ENCODE measurements around the gene HERC2. TPM values are rescaled to one million over a fixed set of nuclear protein-coding genes. Genes with fewer than 3 reads are reported as not detected.
"Not testable (repeated sequence)": the region's sequence is repeated elsewhere in the genome, so short reads cannot be mapped to it uniquely, and the experiment has no call there.

HERC2 gene
- 10 to 100 TPM; 54.2 to 64.0 (median 63.9) TPM for total RNA-seq
- 66.1 TPM for total RNA-seq (2013)

GRCh38 chr15:28322129-28322588, at the start of gene HERC2:
Gene HERC2 (minus strand): TSS chr15:28322179. CDS start chr15:28321433, 746 bp downstream.
- Mint-ChIP-seq H3K4me1 (peaks cover 7 to 10% of the 10 kb centered on the region in 2 donors), H3K4me3 (peak within 1 kb of the TSS; percentile 94), H3K27ac (peak within 1 kb of the TSS; percentile 81 to 88)
- intact Hi-C loops (cut with micrococcal nuclease); H3K9me3 Mint-ChIP-seq; ATAC-seq; H3K36me3 Mint-ChIP-seq; H3K4me3 ChIP-seq (ENCODE audit: low read length); H3K27ac ChIP-seq (ENCODE audit: low read length); H3K27me3 Mint-ChIP-seq (ENCODE audit: low read depth in 2 of 2); H3K9me3 ChIP-seq (ENCODE audit: control insufficient read depth, insufficient read depth, low read length); H3K4me1 ChIP-seq (ENCODE audit: control insufficient read depth, insufficient read depth, low read length); H3K36me3 ChIP-seq (ENCODE audit: control insufficient read depth, insufficient read depth, low read length); H3K27me3 ChIP-seq (ENCODE audit: control insufficient read depth, insufficient read depth, low read length); DNase-seq: not testable (repeated sequence)
- WGBS (ENCODE audit: insufficient coverage): no CpG with 5 or more reads among the region's 52 CpGs

- H3K9me3 ChIP-seq (ENCODE audit: control insufficient read depth, insufficient read depth, low read length); H3K4me1 ChIP-seq (ENCODE audit: control insufficient read depth, insufficient read depth, low read length); H3K27me3 Mint-ChIP-seq (ENCODE audit: low read depth in 2 of 2); H3K36me3 ChIP-seq (ENCODE audit: control insufficient read depth, insufficient read depth, low read length); H3K4me3 Mint-ChIP-seq; H3K27me3 ChIP-seq (ENCODE audit: control insufficient read depth, insufficient read depth, low read length); H3K9me3 Mint-ChIP-seq; H3K4me3 ChIP-seq (ENCODE audit: low read length); ATAC-seq; H3K36me3 Mint-ChIP-seq; DNase-seq; H3K4me1 Mint-ChIP-seq; intact Hi-C loops (cut with micrococcal nuclease); H3K27ac Mint-ChIP-seq; H3K27ac ChIP-seq (ENCODE audit: low read length): not testable (repeated sequence)
- no CpG with 5 or more reads among the region's 17 CpGs for WGBS (ENCODE audit: insufficient coverage)
Measured at GRCh38 chr15:28365502-28365901, 43.5 kb upstream of the HERC2 start.

- H3K27ac Mint-ChIP-seq; DNase-seq; H3K4me3 Mint-ChIP-seq; intact Hi-C loops (cut with micrococcal nuclease); H3K4me1 Mint-ChIP-seq; ATAC-seq; H3K36me3 Mint-ChIP-seq; H3K27ac ChIP-seq (ENCODE audit: low read length); H3K9me3 ChIP-seq (ENCODE audit: control insufficient read depth, insufficient read depth, low read length); H3K36me3 ChIP-seq (ENCODE audit: control insufficient read depth, insufficient read depth, low read length); H3K4me3 ChIP-seq (ENCODE audit: low read length); H3K9me3 Mint-ChIP-seq; H3K27me3 Mint-ChIP-seq (ENCODE audit: low read depth in 2 of 2); H3K27me3 ChIP-seq (ENCODE audit: control insufficient read depth, insufficient read depth, low read length); H3K4me1 ChIP-seq (ENCODE audit: control insufficient read depth, insufficient read depth, low read length): not testable (repeated sequence)
- no CpG with 5 or more reads among the region's 7 CpGs for WGBS (ENCODE audit: insufficient coverage)
Measured at GRCh38 chr15:28357984-28358383, 36.0 kb upstream of the HERC2 start, which contains the start of gene GOLGA6L24. Gene GOLGA6L24 (minus strand): TSS chr15:28358084. CDS start chr15:28358023, 61 bp downstream.

GRCh38 chr15:28321358-28322078, 461 bp downstream of the HERC2 start:
- Mint-ChIP-seq H3K4me3 (peak overlapping the region; percentile 94), H3K4me1 (peaks cover 7 to 11% of the 10 kb centered on the region in 2 donors), H3K27ac (peak overlapping the region; percentile 81 to 88)
- WGBS (ENCODE audit: insufficient coverage): no CpG with 5 or more reads among the region's 39 CpGs
- H3K36me3 ChIP-seq (ENCODE audit: control insufficient read depth, insufficient read depth, low read length); H3K4me3 ChIP-seq (ENCODE audit: low read length); ATAC-seq; H3K27me3 Mint-ChIP-seq (ENCODE audit: low read depth in 2 of 2); H3K27me3 ChIP-seq (ENCODE audit: control insufficient read depth, insufficient read depth, low read length); DNase-seq; intact Hi-C loops (cut with micrococcal nuclease); H3K27ac ChIP-seq (ENCODE audit: low read length); H3K9me3 ChIP-seq (ENCODE audit: control insufficient read depth, insufficient read depth, low read length); H3K4me1 ChIP-seq (ENCODE audit: control insufficient read depth, insufficient read depth, low read length); H3K9me3 Mint-ChIP-seq; H3K36me3 Mint-ChIP-seq: not testable (repeated sequence)

GRCh38 chr15:28319725-28320124, 2.3 kb downstream of the HERC2 start:
- H3K27ac Mint-ChIP-seq; DNase-seq; H3K4me1 ChIP-seq (ENCODE audit: control insufficient read depth, insufficient read depth, low read length); ATAC-seq; H3K9me3 ChIP-seq (ENCODE audit: control insufficient read depth, insufficient read depth, low read length); H3K27ac ChIP-seq (ENCODE audit: low read length); intact Hi-C loops (cut with micrococcal nuclease); H3K27me3 Mint-ChIP-seq (ENCODE audit: low read depth in 2 of 2); H3K9me3 Mint-ChIP-seq; H3K36me3 Mint-ChIP-seq; H3K27me3 ChIP-seq (ENCODE audit: control insufficient read depth, insufficient read depth, low read length); H3K4me3 ChIP-seq (ENCODE audit: low read length); H3K36me3 ChIP-seq (ENCODE audit: control insufficient read depth, insufficient read depth, low read length); H3K4me3 Mint-ChIP-seq: not testable (repeated sequence)
- H3K4me1 Mint-ChIP-seq: peaks cover 7 to 11% of the 10 kb centered on the region in 2 donors
- WGBS (ENCODE audit: insufficient coverage): 100% methylated on average over 1 of the region's 1 CpG

- peaks cover 7 to 11% of the 10 kb centered on the region in 2 donors for H3K4me1 Mint-ChIP-seq
- DNase-seq; H3K9me3 Mint-ChIP-seq; H3K27ac Mint-ChIP-seq; ATAC-seq; H3K4me1 ChIP-seq (ENCODE audit: control insufficient read depth, insufficient read depth, low read length); H3K27me3 Mint-ChIP-seq (ENCODE audit: low read depth in 2 of 2); H3K27ac ChIP-seq (ENCODE audit: low read length); H3K4me3 Mint-ChIP-seq; H3K27me3 ChIP-seq (ENCODE audit: control insufficient read depth, insufficient read depth, low read length); intact Hi-C loops (cut with micrococcal nuclease); H3K9me3 ChIP-seq (ENCODE audit: control insufficient read depth, insufficient read depth, low read length); H3K4me3 ChIP-seq (ENCODE audit: low read length); H3K36me3 Mint-ChIP-seq; H3K36me3 ChIP-seq (ENCODE audit: control insufficient read depth, insufficient read depth, low read length): not testable (repeated sequence)
- no CpG with 5 or more reads among the region's 3 CpGs for WGBS (ENCODE audit: insufficient coverage)
Measured at GRCh38 chr15:28318828-28319227, 3.2 kb downstream of the HERC2 start.

GRCh38 chr15:28318122-28318521, 3.9 kb downstream of the HERC2 start:
- H3K27ac ChIP-seq (ENCODE audit: low read length); H3K27me3 Mint-ChIP-seq (ENCODE audit: low read depth in 2 of 2); H3K4me3 ChIP-seq (ENCODE audit: low read length); H3K27ac Mint-ChIP-seq; intact Hi-C loops (cut with micrococcal nuclease); DNase-seq; ATAC-seq; H3K4me1 ChIP-seq (ENCODE audit: control insufficient read depth, insufficient read depth, low read length); H3K27me3 ChIP-seq (ENCODE audit: control insufficient read depth, insufficient read depth, low read length); H3K9me3 Mint-ChIP-seq; H3K9me3 ChIP-seq (ENCODE audit: control insufficient read depth, insufficient read depth, low read length); H3K4me3 Mint-ChIP-seq; H3K36me3 Mint-ChIP-seq; H3K36me3 ChIP-seq (ENCODE audit: control insufficient read depth, insufficient read depth, low read length): not testable (repeated sequence)
- peaks cover 7 to 11% of the 10 kb centered on the region in 2 donors for H3K4me1 Mint-ChIP-seq
- WGBS (ENCODE audit: insufficient coverage): 97% methylated on average over 10 of the region's 13 CpGs

- H3K36me3 ChIP-seq (ENCODE audit: control insufficient read depth, insufficient read depth, low read length); H3K27me3 ChIP-seq (ENCODE audit: control insufficient read depth, insufficient read depth, low read length); intact Hi-C loops (cut with micrococcal nuclease); H3K27ac Mint-ChIP-seq; H3K36me3 Mint-ChIP-seq; ATAC-seq; DNase-seq; H3K4me3 ChIP-seq (ENCODE audit: low read length); H3K9me3 ChIP-seq (ENCODE audit: control insufficient read depth, insufficient read depth, low read length); H3K4me3 Mint-ChIP-seq; H3K4me1 ChIP-seq (ENCODE audit: control insufficient read depth, insufficient read depth, low read length); H3K27ac ChIP-seq (ENCODE audit: low read length); H3K27me3 Mint-ChIP-seq (ENCODE audit: low read depth in 2 of 2); H3K9me3 Mint-ChIP-seq: not testable (repeated sequence)
- 97% methylated on average over 6 of the region's 7 CpGs for WGBS (ENCODE audit: insufficient coverage)
- peaks cover 7 to 11% of the 10 kb centered on the region in 2 donors for H3K4me1 Mint-ChIP-seq
Measured at GRCh38 chr15:28316958-28317357, 5.0 kb downstream of the HERC2 start.
